Activated naive CD8-positive, alpha-beta T cell treated with anti-CD3 and anti-CD28 coated beads, Interleukin-2, amount 50 U/mL, for 24 hours (primary cell): ENCODE measurements around the gene WASF3.
"Not testable (repeated sequence)": the region's sequence is repeated elsewhere in the genome, so short reads cannot be mapped to it uniquely, and the experiment has no call there.

Experiments used
- ATAC-seq: fragments of 150-1000 bp; cut with Tn5 transposase; one replicate; pipeline ENCODE4 v1.10.0; 2021
- DNase-seq: peaks from one replicate; pipeline ENCODE4 v3.0.0; 2021
- H3K27ac Mint-ChIP-seq: one replicate; pipeline ENCODE4 v1.8.0; 2021; ENCODE audit warnings: mild to moderate bottlenecking, mixed read lengths
- H3K27me3 Mint-ChIP-seq: one replicate; pipeline ENCODE4 v1.8.0; 2021; ENCODE audit warnings: mixed read lengths
- H3K36me3 Mint-ChIP-seq: one replicate; pipeline ENCODE4 v1.8.0; 2021; ENCODE audit warnings: low read depth, mixed read lengths
- H3K4me1 Mint-ChIP-seq: one replicate; pipeline ENCODE4 v1.8.0; 2021; ENCODE audit warnings: mixed read lengths
- H3K4me3 Mint-ChIP-seq: one replicate; pipeline ENCODE4 v1.8.0; 2021; ENCODE audit warnings: mild to moderate bottlenecking, moderate library complexity, mixed read lengths
- H3K9me3 Mint-ChIP-seq: one replicate; pipeline ENCODE4 v1.8.0; 2021; ENCODE audit warnings: mixed read lengths

WASF3 gene

GRCh38 chr13:26618726-26619125, 61.2 kb downstream of the WASF3 start:
- H3K27ac Mint-ChIP-seq = no peak overlapping the region
- no peak for DNase-seq
- peaks cover 11% of the 10 kb centered on the region for H3K27me3 Mint-ChIP-seq
- no peak overlapping the region for H3K4me3 Mint-ChIP-seq
- H3K9me3 Mint-ChIP-seq = peaks cover 5% of the 10 kb centered on the region
- ATAC-seq = no peak
- no peaks in the 10 kb centered on the region for H3K36me3 Mint-ChIP-seq
- peaks cover 2% of the 10 kb centered on the region for H3K4me1 Mint-ChIP-seq

DNA sequence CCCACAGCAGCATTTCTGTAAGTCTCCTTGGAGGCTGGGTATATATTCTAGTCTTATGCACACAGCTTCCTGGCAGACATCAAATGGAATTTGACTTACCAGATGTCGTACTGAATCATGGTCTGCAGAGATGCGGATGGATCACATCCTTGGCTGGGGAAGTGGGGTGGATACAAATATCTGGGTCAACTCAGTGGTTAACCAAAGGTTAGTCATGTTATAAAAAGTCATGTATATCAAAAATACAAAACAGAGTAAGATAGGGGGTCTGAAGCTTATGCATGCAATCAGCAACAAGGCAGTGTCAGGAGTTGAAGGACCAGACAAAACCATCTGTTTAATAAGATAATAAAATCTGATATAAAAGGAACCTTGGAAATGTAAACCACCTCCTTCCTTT, 61.9 kb downstream of the WASF3 start:
- Mint-ChIP-seq H3K27ac (no peak overlapping the region), H3K4me1 (peaks cover 2% of the 10 kb centered on the region), H3K9me3 (peaks cover 12% of the 10 kb centered on the region), H3K36me3 (peaks cover 2% of the 10 kb centered on the region), H3K4me3 (no peak overlapping the region), H3K27me3 (peaks cover 11% of the 10 kb centered on the region)
- no peak for ATAC-seq
- no peak for DNase-seq

- no peak for DNase-seq
- Mint-ChIP-seq H3K9me3 (peaks cover 16% of the 10 kb centered on the region), H3K4me1 (peaks cover 2% of the 10 kb centered on the region), H3K4me3 (no peak overlapping the region), H3K36me3 (peaks cover 2% of the 10 kb centered on the region), H3K27ac (no peak overlapping the region), H3K27me3 (peaks cover 11% of the 10 kb centered on the region)
- no peak for ATAC-seq
Observed at GRCh38 chr13:26621731-26622401, 64.4 kb downstream of the WASF3 start.

DNA sequence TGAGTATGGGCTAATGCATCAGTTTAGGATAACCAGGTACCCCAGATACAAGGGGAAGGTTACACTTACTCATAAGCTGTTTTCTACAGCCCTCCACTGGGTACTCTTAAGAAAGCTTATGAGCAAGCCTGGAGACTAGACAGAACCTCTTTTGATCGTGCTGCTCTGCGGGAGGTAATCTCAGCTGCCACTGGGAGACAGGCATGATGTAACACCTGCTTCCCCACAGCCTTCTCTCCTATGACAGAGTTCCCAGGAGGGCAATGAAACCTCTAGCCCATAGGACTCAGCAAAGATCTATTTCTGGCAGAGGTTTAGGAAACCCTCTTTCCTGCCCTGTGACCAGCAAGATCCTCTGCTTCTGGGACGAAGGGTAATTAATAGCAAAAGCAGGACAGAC, 65.6 kb downstream of the WASF3 start:
- no peak for DNase-seq
- Mint-ChIP-seq H3K9me3 (peaks cover 16% of the 10 kb centered on the region), H3K36me3 (peaks cover 2% of the 10 kb centered on the region), H3K27ac (no peak overlapping the region), H3K27me3 (peaks cover 8% of the 10 kb centered on the region), H3K4me3 (no peak overlapping the region), H3K4me1 (peaks cover 2% of the 10 kb centered on the region)
- no peak for ATAC-seq

DNA sequence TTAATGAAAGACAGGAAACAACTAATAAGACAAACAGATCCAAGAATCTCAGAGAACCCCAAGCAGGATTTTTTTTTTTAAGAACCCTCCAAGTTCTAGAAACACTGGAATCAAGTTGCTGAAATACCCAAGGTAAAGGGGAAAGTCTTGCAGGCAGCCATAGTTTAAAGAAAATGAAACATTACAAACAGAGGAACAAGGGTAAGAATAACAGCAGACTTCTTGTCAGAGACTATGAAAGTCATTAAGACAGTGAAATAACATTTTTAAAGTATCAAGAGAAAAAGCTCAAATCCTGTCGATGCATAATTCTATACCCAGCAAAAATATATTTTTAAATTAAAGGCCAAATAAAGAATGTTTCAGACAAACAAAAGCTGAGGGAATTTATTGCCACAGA, 67.1 kb downstream of the WASF3 start:
- Mint-ChIP-seq H3K4me1 (no peaks in the 10 kb centered on the region), H3K27ac (no peak overlapping the region), H3K27me3 (peaks cover 7% of the 10 kb centered on the region), H3K36me3 (peaks cover 2% of the 10 kb centered on the region), H3K9me3 (peaks cover 16% of the 10 kb centered on the region), H3K4me3 (no peak overlapping the region)
- no peak for ATAC-seq
- no peak for DNase-seq

DNA sequence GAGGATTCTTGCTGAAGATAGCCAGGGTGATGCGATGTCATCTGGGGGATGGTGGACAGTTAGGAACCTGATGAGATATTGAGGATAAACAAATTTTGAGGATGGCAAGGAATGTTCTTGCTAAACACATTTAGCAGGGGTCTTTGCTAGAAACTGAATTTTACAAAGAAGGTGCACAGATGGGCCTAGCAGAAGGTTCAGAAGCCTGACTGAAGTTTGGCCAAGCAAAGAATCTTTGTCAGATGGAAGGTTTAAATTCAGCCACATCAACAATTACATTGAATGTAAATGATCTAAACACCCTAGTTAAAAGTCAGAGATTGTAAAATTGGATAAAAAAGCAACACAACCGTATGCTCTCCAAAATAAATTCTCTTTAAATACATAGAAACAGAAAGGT, 68.8 kb downstream of the WASF3 start:
- H3K27me3 Mint-ChIP-seq = no peaks in the 10 kb centered on the region
- DNase-seq (no peak), ATAC-seq (no peak)
- H3K27ac Mint-ChIP-seq = no peak overlapping the region
- peaks cover 16% of the 10 kb centered on the region for H3K9me3 Mint-ChIP-seq
- peaks cover 2% of the 10 kb centered on the region for H3K36me3 Mint-ChIP-seq
- H3K4me1 Mint-ChIP-seq = no peaks in the 10 kb centered on the region
- no peak overlapping the region for H3K4me3 Mint-ChIP-seq

- Mint-ChIP-seq H3K27ac (no peak overlapping the region), H3K4me3 (no peak overlapping the region)
Observed at GRCh38 chr13:26628706-26629105, 71.2 kb downstream of the WASF3 start.

DNA sequence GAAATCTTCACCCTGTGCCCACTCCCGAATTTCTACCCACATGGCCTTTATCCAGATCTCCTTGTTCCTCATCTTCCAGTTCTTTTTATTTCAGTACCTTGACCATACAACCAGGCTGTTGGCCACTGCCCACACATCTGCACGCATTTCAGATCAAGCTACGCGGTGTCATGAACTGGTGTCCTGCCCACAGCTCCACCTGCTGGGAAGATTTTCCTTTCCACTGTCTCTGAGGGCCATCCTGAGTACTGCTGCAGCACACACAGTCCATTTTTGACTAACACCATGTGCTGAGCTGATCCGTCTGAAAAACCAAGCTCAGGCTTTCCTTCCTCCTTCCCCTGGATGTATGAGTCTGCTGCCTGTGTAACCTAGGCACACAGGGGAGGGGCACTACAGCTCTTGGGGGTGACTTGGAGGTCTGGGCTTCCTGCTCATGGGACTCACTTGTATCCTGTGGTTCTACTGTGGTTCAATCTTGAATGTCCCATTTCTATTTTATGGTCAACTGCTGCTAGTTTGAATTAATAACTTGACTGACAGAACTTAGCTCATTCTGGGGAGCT, 71.9 kb downstream of the WASF3 start:
- no peak for ATAC-seq
- H3K27me3 Mint-ChIP-seq = no peaks in the 10 kb centered on the region

More at GRCh38 chr13:26628706-26629105, 71.2 kb downstream of the WASF3 start:
- Mint-ChIP-seq H3K9me3 (peaks cover 11% of the 10 kb centered on the region), H3K27me3 (no peaks in the 10 kb centered on the region), H3K36me3 (peaks cover 2% of the 10 kb centered on the region), H3K4me1 (no peaks in the 10 kb centered on the region)
- no peak for ATAC-seq
- no peak for DNase-seq

GRCh38 chr13:26635634-26636033, 78.2 kb downstream of the WASF3 start:
- not testable (repeated sequence) for DNase-seq, H3K36me3 Mint-ChIP-seq, H3K4me3 Mint-ChIP-seq, H3K27me3 Mint-ChIP-seq, H3K9me3 Mint-ChIP-seq, H3K27ac Mint-ChIP-seq, H3K4me1 Mint-ChIP-seq, ATAC-seq

More for the DNA sequence above, 71.9 kb downstream of the WASF3 start:
- no peak overlapping the region for H3K27ac Mint-ChIP-seq
- H3K36me3 Mint-ChIP-seq = no peaks in the 10 kb centered on the region
- H3K4me1 Mint-ChIP-seq = no peaks in the 10 kb centered on the region
- peaks cover 4% of the 10 kb centered on the region for H3K9me3 Mint-ChIP-seq
- DNase-seq = no peak
- H3K4me3 Mint-ChIP-seq = no peak overlapping the region

- not testable (repeated sequence) for H3K27ac Mint-ChIP-seq, H3K4me1 Mint-ChIP-seq, H3K36me3 Mint-ChIP-seq, H3K4me3 Mint-ChIP-seq, H3K9me3 Mint-ChIP-seq, DNase-seq, ATAC-seq
- H3K27me3 Mint-ChIP-seq = peaks cover 11% of the 10 kb centered on the region
Observed at GRCh38 chr13:26636073-26636472, 78.6 kb downstream of the WASF3 start.

- no peak for ATAC-seq
- no peak overlapping the region for H3K27ac Mint-ChIP-seq
- no peak for DNase-seq
- H3K9me3 Mint-ChIP-seq = peaks cover 13% of the 10 kb centered on the region
- no peaks in the 10 kb centered on the region for H3K4me1 Mint-ChIP-seq
- H3K4me3 Mint-ChIP-seq = no peak overlapping the region
- no peaks in the 10 kb centered on the region for H3K36me3 Mint-ChIP-seq
- peaks cover 17% of the 10 kb centered on the region for H3K27me3 Mint-ChIP-seq
Observed at GRCh38 chr13:26646603-26647002, 89.1 kb downstream of the WASF3 start.

DNA sequence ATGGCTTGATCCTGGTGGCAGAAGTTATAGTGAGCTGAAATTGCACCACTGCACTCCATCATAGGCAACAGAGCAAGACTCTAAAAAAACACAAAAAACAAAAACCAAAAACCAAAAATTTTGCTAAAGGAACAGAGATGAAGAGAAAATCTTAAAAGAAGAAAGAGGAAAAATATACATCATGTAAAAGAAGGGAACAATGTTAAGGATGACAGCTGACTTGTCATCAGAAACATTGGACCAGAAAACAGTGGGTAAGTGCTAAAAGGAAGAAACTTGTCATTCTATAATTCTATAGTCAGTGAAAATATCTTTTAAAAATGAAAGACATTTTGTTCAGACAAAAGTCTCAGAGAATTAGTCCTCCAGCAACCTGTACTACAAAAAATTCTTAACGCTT, 93.8 kb downstream of the WASF3 start:
- Mint-ChIP-seq H3K36me3 (no peaks in the 10 kb centered on the region), H3K4me1 (no peaks in the 10 kb centered on the region), H3K27ac (no peak overlapping the region), H3K9me3 (peaks cover 13% of the 10 kb centered on the region), H3K27me3 (peaks cover 12% of the 10 kb centered on the region), H3K4me3 (no peak overlapping the region)
- DNase-seq (no peak), ATAC-seq (no peak)

DNA sequence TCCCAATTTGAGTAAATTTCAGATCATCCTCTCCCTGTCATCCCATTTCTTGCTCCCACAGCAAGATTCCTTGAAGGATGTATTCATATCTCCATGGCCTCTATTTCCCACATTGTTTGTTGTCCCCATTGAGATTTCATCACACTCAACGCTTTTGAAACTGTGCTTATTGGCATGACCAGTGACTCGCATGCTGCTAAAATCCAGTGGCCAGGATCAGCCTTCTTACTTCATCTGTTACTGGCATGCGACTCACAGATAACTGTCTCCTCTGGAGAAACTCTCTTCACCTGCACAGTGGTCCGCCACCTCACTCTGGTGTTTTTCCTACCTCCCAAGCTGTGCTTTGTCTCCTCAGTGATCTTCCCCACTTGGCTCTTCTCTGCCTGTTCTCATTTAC, 95.8 kb downstream of the WASF3 start:
- H3K27me3 Mint-ChIP-seq = peaks cover 7% of the 10 kb centered on the region
- H3K4me1 Mint-ChIP-seq = no peaks in the 10 kb centered on the region
- DNase-seq = no peak
- H3K4me3 Mint-ChIP-seq = no peak overlapping the region
- peaks cover 13% of the 10 kb centered on the region for H3K9me3 Mint-ChIP-seq
- no peak for ATAC-seq
- no peak overlapping the region for H3K27ac Mint-ChIP-seq
- H3K36me3 Mint-ChIP-seq = no peaks in the 10 kb centered on the region

GRCh38 chr13:26653842-26654241, 96.4 kb downstream of the WASF3 start:
- no peak for ATAC-seq
- Mint-ChIP-seq H3K4me1 (no peaks in the 10 kb centered on the region), H3K36me3 (no peaks in the 10 kb centered on the region)

DNA sequence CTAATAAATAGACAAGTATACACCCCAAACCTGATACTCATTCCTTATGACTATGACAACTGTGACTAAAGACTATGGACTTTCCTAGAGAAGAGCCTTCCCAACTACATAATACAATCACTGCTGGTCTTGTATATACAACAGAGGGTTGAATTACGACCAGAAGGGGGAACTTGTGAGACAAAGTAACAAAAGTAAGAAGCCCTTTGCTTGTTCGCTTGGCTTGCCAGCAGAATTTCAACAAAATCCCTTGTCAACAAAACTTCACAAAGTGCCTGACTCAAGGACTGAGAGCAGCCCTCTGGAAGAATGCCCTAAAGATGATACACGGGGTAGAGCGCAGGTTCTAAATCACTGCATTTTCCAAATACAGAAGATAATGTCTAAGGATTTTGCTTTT, 99.4 kb downstream of the WASF3 start:
- no peak overlapping the region for H3K27ac Mint-ChIP-seq

More at GRCh38 chr13:26653842-26654241, 96.4 kb downstream of the WASF3 start:
- Mint-ChIP-seq H3K27ac (no peak overlapping the region), H3K9me3 (peaks cover 13% of the 10 kb centered on the region), H3K4me3 (no peak overlapping the region), H3K27me3 (peaks cover 2% of the 10 kb centered on the region)
- DNase-seq = no peak

More for the DNA sequence above, 99.4 kb downstream of the WASF3 start:
- ATAC-seq (no peak), DNase-seq (no peak)
- Mint-ChIP-seq H3K4me3 (no peak overlapping the region), H3K27me3 (peaks cover 8% of the 10 kb centered on the region), H3K9me3 (no peaks in the 10 kb centered on the region), H3K4me1 (no peaks in the 10 kb centered on the region), H3K36me3 (no peaks in the 10 kb centered on the region)
